Lung (tissue), 12 donors: Measurements from ENCODE around the gene EXOSC9. TPM values are rescaled to one million over a fixed set of nuclear protein-coding genes. Genes with fewer than 3 reads are reported as not detected.

ENCODE experiments used
- ATAC-seq: fragments of 200-7000 bp; cut with Tn5 transposase; one replicate; pipeline ENCODE4 v1.9.1; 2020; ENCODE audit warnings: moderate number of reproducible peaks; ENCODE audit not compliant: insufficient read depth, low FRiP score
- DNase-seq, 3 donors: peaks; one replicate each; pipeline ENCODE4 v3.0.0-alpha.2; 2013 to 2017
- H3K27ac ChIP-seq, 2 donors: one replicate each; pipeline ENCODE4 v1.5.1; 2013; ENCODE audit warnings: mild to moderate bottlenecking in 2 of 2, moderate library complexity in 2 of 2, control low read depth in 1 of 2, inconsistent platforms in 1 of 2, low read depth in 1 of 2, low read length in 1 of 2
- H3K27me3 ChIP-seq, 3 donors: one replicate each; pipeline ENCODE4 v1.5.1; 2013; ENCODE audit warnings: low read length in 2 of 3; ENCODE audit not compliant: control insufficient read depth in 3 of 3, insufficient read depth in 3 of 3
- H3K36me3 ChIP-seq, 4 donors: one replicate each; pipeline ENCODE4 v1.5.1; 2013; ENCODE audit warnings: low read length in 4 of 4, mild to moderate bottlenecking in 1 of 4, moderate library complexity in 1 of 4; ENCODE audit not compliant: control insufficient read depth in 4 of 4, insufficient read depth in 4 of 4
- H3K4me1 ChIP-seq, 5 donors: one replicate each; pipeline ENCODE4 v1.5.1; 2013; ENCODE audit warnings: low read length in 5 of 5, mild to moderate bottlenecking in 2 of 5, moderate library complexity in 1 of 5; ENCODE audit not compliant: control insufficient read depth in 5 of 5, insufficient read depth in 5 of 5
- H3K4me3 ChIP-seq: one replicate; pipeline ENCODE4 v1.5.1; 2013; ENCODE audit warnings: mild to moderate bottlenecking, control low read depth, moderate library complexity
- H3K9ac ChIP-seq, 2 donors: one replicate each; pipeline ENCODE4 v1.5.1; 2013; ENCODE audit warnings: low read length in 2 of 2, control low read depth in 1 of 2; ENCODE audit not compliant: insufficient read depth in 1 of 2
- H3K9me3 ChIP-seq, 4 donors: one replicate each; pipeline ENCODE4 v1.5.1; 2013; ENCODE audit warnings: low read length in 3 of 4, mild to moderate bottlenecking in 1 of 4, moderate library complexity in 1 of 4; ENCODE audit not compliant: control insufficient read depth in 4 of 4, insufficient read depth in 3 of 4
- CTCF ChIP-seq: IDR thresholded peaks from 2 replicates; pipeline ENCODE4 v1.5.1; 2012; ENCODE audit warnings: mild to moderate bottlenecking; ENCODE audit errors: control extremely low read depth, extremely low read depth
- WGBS, 2 donors: extraction: QIAGEN DNeasy Blood & Tissue Kit; methylation state at CpG; one replicate each; pipeline ENCODE4 v1.1.7; 2013; 5-methylcytosine and 5-hydroxymethylcytosine counted together
- polyA plus RNA-seq, 2 donors: library from polyadenylated mRNA; stranded (reverse); fragments of 200-250 nt; gene quantifications; one replicate each; pipeline ENCODE4 v1.2.1, GENCODE V29; 2013
- total RNA-seq, 2 donors: library from RNA; depleted of rRNA in 1 of 2; stranded (reverse); fragments of >200 nt in 1 of 2; gene quantifications; one replicate each; pipeline ENCODE4 v1.2.1, GENCODE V29; 2014 to 2021
- donor health status: control.
- donor health status: control.
- donor health status: Bipolar disorder and iron deficiency.
- donor health status: healthy.
- donor health status: DM: yes; HTN: yes; CAD: no.

Gene EXOSC9
- total and polyA plus RNA-seq, 4 donors = 15.9 to 30.9 (median 25.3) TPM

- Histone ChIP-seq H3K4me1 (peaks cover 0 to 10% (median 4%) of the 10 kb centered on the region in 5 donors), H3K9me3 (peaks cover 0 to 2% (median 0%) of the 10 kb centered on the region in 4 donors), H3K27me3 (peaks cover 3 to 23% (median 21%) of the 10 kb centered on the region in 3 donors), H3K9ac (no peak overlapping the region), H3K4me3 (no peak overlapping the region), H3K27ac (no peak overlapping the region), H3K36me3 (no peaks in the 10 kb centered on the region)
- DNase-seq (no peak), ATAC-seq (peak; percentile 50)
- TF ChIP-seq CTCF = no peak
- WGBS, 2 donors = 18 to 21% methylated on average over 16 of the region's 16 CpGs
These were observed 35.8 kb upstream of the EXOSC9 start for GRCh38 chr4:121765368-121765705.

GRCh38 chr4:121765971-121766538 is 35.1 kb upstream of the EXOSC9 start:
- no peak for DNase-seq
- Histone ChIP-seq H3K9ac (no peak overlapping the region), H3K4me3 (no peak overlapping the region), H3K27me3 (peaks cover 3 to 23% (median 21%) of the 10 kb centered on the region in 3 donors), H3K36me3 (no peaks in the 10 kb centered on the region), H3K4me1 (peaks cover 0 to 10% (median 4%) of the 10 kb centered on the region in 5 donors), H3K9me3 (peaks cover 0 to 4% (median 0%) of the 10 kb centered on the region in 4 donors), H3K27ac (no peak overlapping the region)
- ATAC-seq = no peak
- no peak for TF ChIP-seq CTCF
- WGBS, 2 donors = 90 to 95% methylated on average over 9 of the region's 9 CpGs

GRCh38 chr4:121767166-121767565 is 34.0 kb upstream of the EXOSC9 start:
- H3K27ac ChIP-seq = no peak overlapping the region
- 92 to 97% methylated on average over 4 of the region's 4 CpGs for WGBS, 2 donors
- no peak for TF ChIP-seq CTCF
- peaks cover 3 to 21% (median 21%) of the 10 kb centered on the region in 3 donors for H3K27me3 ChIP-seq
- H3K4me1 ChIP-seq = peaks cover 0 to 10% (median 4%) of the 10 kb centered on the region in 5 donors
- no peak overlapping the region for H3K9ac ChIP-seq
- no peak overlapping the region for H3K4me3 ChIP-seq
- ATAC-seq = no peak
- DNase-seq = no peak
- H3K9me3 ChIP-seq = peaks cover 0 to 4% (median 0%) of the 10 kb centered on the region in 4 donors
- no peaks in the 10 kb centered on the region for H3K36me3 ChIP-seq

- no peaks in the 10 kb centered on the region for H3K36me3 ChIP-seq
- no peak for TF ChIP-seq CTCF
- no peak overlapping the region for H3K9ac ChIP-seq
- ATAC-seq (no peak), DNase-seq (no peak)
- peaks cover 0 to 4% (median 0%) of the 10 kb centered on the region in 4 donors for H3K9me3 ChIP-seq
- H3K4me1 ChIP-seq = peaks cover 0 to 10% (median 4%) of the 10 kb centered on the region in 5 donors
- peaks cover 0 to 9% (median 5%) of the 10 kb centered on the region in 3 donors for H3K27me3 ChIP-seq
- 80 to 97% methylated on average over 2 of the region's 2 CpGs for WGBS, 2 donors
- no peak overlapping the region for H3K27ac ChIP-seq
- H3K4me3 ChIP-seq = no peak overlapping the region
These were observed 31.8 kb upstream of the EXOSC9 start for GRCh38 chr4:121769341-121769740.
